Stimulated activated naive B cell treated with anti-CD40 and anti-IgM and Interleukin-4, amounts not matched to agents 10 μg/mL and 1 μg/mL and 100 μg/mL, for 72 hours (primary cell): ENCODE results near the gene PRSS8.

Source experiments
- ATAC-seq, 2 donors: fragments of 150-1000 bp; cut with Tn5 transposase; replicated peaks; 2 replicates each; pipeline ENCODE4 v1.10.0; 2021; ENCODE audit warnings: moderate library complexity in 1 of 2
- DNase-seq: peaks from one replicate; pipeline ENCODE4 v3.0.0; 2021
- H3K27ac Mint-ChIP-seq: one replicate; pipeline ENCODE4 v1.8.0; 2022; ENCODE audit warnings: mild to moderate bottlenecking, mixed read lengths
- H3K27me3 Mint-ChIP-seq, 2 donors: one replicate each; pipeline ENCODE4 v1.8.0; 2022; ENCODE audit warnings: mixed read lengths in 2 of 2
- H3K36me3 Mint-ChIP-seq, 2 donors: one replicate each; pipeline ENCODE4 v1.8.0; 2022; ENCODE audit warnings: mixed read lengths in 2 of 2, mild to moderate bottlenecking in 1 of 2
- H3K4me1 Mint-ChIP-seq, 2 donors: one replicate each; pipeline ENCODE4 v1.8.0; 2022; ENCODE audit warnings: mixed read lengths in 2 of 2, mild to moderate bottlenecking in 1 of 2
- H3K4me3 Mint-ChIP-seq, 2 donors: one replicate each; pipeline ENCODE4 v1.8.0; 2022; ENCODE audit warnings: mild to moderate bottlenecking in 2 of 2, mixed read lengths in 2 of 2, moderate library complexity in 1 of 2
- H3K9me3 Mint-ChIP-seq, 2 donors: one replicate each; pipeline ENCODE4 v1.8.0; 2022; ENCODE audit warnings: mixed read lengths in 2 of 2, mild to moderate bottlenecking in 1 of 2

The PRSS8 gene

DNA sequence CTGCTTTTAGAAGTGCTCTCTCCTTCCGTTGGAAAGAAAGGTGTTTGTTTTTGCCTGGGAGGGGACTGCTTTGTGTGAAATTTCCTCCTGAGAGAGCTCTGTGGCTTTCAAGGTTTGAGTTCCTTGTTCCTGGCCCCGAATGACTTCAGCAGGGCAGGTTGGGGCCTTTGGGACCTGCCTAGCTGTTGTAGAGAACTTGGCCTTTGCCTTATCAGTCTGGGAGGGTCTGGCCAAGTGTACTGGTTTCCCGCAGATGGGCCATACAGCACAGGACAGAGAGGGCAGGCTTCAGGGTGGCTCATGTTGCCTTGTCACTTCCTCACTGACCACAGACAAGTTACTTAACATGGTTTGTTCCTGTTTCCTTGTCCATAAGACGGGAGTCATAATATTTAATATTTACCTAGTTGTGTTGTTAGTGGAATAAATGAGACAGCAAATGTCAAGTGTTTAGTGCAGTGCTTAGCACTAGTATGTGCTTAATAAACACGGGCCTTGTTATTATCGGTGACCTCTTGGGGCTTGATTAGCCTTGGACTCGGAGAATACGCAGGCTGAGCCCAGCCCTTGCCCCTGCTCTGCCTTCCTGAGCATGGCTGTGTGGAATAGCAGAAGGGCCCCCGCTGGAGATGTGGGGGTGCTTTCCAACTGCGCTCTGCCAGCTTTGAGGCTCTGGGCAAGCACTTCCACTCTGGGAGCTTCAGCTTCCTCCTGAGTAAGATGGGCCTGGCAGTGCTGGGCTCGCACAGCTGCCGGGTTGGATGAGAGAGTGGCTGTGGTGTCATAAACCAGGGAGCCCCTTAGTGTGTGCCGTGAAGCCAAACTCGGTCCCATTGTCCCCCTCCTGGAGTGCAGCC lies 6.6 kb downstream of the PRSS8 start:
- Mint-ChIP-seq H3K27ac (peak overlapping the region; percentile 31), H3K4me1 (peaks cover 1 to 6% of the 10 kb centered on the region in 2 donors)
- peak; percentile 69 to 79 for ATAC-seq

DNA sequence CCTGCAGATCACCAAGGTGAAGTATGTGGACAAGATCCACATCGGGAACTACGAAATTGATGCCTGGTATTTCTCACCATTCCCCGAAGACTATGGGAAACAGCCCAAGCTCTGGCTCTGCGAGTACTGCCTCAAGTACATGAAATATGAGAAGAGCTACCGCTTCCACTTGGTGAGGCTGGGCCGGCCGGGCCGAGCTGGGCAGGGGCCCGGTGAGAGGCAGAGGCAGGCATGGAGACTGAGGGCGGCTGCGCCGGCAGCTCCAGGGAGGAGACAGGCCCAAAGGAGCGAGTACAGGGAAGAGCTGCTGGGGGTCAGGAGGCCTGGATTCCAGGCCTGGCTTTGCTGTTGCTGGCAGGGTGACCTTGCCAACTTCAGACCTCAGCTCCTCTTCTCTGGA lies 8.3 kb downstream of the PRSS8 start:
- Mint-ChIP-seq H3K27ac (peak overlapping the region; percentile 67), H3K27me3 (no peaks in the 10 kb centered on the region), H3K4me3 (no peak overlapping the region), H3K9me3 (no peaks in the 10 kb centered on the region), H3K36me3 (peaks cover 45% of the 10 kb centered on the region in 2 donors), H3K4me1 (peaks cover 1 to 6% of the 10 kb centered on the region in 2 donors)
- DNase-seq (no peak), ATAC-seq (no peak)

More for the DNA sequence above, 6.6 kb downstream of the PRSS8 start:
- no peaks in the 10 kb centered on the region for H3K27me3 Mint-ChIP-seq
- H3K4me3 Mint-ChIP-seq: no peak overlapping the region
- H3K36me3 Mint-ChIP-seq: peaks cover 45 to 57% of the 10 kb centered on the region in 2 donors
- no peak for DNase-seq
- no peaks in the 10 kb centered on the region for H3K9me3 Mint-ChIP-seq

DNA sequence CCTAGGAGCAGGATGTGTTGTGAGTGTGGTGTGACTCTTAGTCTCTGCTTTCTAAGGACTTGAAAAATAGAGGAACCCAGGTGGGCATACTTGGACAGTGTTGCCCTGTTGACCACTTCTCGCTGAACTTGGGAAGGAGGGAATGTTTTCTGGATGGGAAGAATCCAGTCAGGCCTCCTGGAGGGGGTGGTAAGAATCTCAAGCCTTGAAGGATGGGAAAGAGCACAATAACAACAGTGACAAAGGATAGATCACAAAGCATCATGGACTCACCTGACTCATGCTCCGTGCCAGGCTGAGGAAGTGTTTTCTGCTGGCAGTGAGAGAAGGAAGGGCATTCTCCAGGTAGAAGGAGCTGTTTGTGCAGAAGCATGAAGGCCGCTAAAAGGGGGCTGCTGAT lies 9.7 kb downstream of the PRSS8 start:
- DNase-seq (no peak), ATAC-seq (no peak)
- no peak overlapping the region for H3K4me3 Mint-ChIP-seq
- H3K27ac Mint-ChIP-seq: peak overlapping the region; percentile 86
- H3K4me1 Mint-ChIP-seq: peaks cover 1 to 6% of the 10 kb centered on the region in 2 donors
- no peaks in the 10 kb centered on the region for H3K9me3 Mint-ChIP-seq
- peaks cover 35 to 36% of the 10 kb centered on the region in 2 donors for H3K36me3 Mint-ChIP-seq
- H3K27me3 Mint-ChIP-seq: no peaks in the 10 kb centered on the region

DNA sequence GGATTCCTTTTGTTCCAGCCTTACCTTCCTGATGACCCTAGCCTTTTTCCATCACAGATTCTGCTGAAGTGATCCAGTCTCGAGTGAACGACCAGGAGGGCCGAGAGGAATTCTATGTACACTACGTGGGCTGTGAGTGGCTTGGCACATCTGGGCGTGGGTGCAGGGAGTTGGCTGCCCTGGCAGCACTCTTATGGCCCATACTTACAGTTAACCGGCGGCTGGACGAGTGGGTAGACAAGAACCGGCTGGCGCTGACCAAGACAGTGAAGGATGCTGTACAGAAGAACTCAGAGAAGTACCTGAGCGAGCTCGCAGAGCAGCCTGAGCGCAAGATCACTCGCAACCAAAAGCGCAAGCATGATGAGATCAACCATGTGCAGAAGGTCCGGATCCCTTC lies 15.4 kb downstream of the PRSS8 start:
- H3K27ac Mint-ChIP-seq: no peak overlapping the region
- H3K4me1 Mint-ChIP-seq: peaks cover 13 to 42% of the 10 kb centered on the region in 2 donors
- H3K9me3 Mint-ChIP-seq: no peaks in the 10 kb centered on the region
- no peaks in the 10 kb centered on the region for H3K27me3 Mint-ChIP-seq
- H3K4me3 Mint-ChIP-seq: no peak overlapping the region
- DNase-seq (no peak), ATAC-seq (no peak)
- H3K36me3 Mint-ChIP-seq: peaks cover 16 to 27% of the 10 kb centered on the region in 2 donors

DNA sequence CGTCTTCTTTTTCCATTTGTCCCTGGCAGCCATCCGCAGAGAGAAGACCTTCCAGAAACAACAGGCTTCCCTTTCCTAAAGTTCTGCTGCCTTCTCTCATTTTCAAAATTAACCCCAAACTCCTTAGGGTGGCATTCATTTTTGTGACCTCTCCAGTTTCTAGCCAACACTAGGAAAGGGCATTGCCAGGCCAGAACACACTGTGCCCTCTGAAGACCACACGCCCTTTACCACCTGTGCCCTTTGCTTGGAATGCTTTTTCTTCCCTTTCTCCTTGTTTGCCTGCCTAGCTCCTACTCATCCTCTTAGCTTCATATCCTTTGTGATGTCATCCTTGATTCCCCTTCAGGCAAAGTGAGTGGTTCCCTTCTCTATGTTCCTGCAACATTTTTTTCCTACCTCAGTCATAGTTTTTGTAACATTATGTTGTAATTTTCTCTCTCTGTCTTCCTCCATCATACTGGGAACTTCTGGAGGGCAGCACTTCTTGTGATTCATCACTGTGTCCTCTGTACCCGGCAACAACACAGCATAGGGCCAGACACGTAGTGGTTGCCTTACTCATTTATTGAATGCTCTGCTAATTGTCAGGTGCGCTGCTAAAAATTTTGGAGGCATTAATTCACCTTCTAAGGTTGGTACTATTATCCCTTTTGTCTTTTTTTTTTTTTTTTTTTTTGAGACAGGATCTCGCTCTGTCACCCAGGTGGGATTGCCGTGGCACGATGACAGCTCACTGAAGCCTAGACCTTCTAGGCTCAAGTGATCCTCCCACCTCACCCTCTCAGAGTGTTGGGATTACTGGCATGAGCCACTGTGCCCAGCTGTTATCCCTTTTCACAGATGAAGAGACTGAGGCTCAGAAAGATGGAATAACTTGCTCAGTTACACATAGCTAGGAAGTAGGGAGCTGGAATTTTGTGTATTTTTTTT lies 17.0 kb downstream of the PRSS8 start:
- H3K36me3 Mint-ChIP-seq: peaks cover 18 to 30% of the 10 kb centered on the region in 2 donors
- peak overlapping the region; percentile 94 for H3K27ac Mint-ChIP-seq
- H3K4me1 Mint-ChIP-seq: peaks cover 20 to 57% of the 10 kb centered on the region in 2 donors
- DNase-seq (no peak), ATAC-seq (no peak)
- H3K9me3 Mint-ChIP-seq: no peaks in the 10 kb centered on the region
- no peaks in the 10 kb centered on the region for H3K27me3 Mint-ChIP-seq
- H3K4me3 Mint-ChIP-seq: peak overlapping the region; percentile 82 to 86

DNA sequence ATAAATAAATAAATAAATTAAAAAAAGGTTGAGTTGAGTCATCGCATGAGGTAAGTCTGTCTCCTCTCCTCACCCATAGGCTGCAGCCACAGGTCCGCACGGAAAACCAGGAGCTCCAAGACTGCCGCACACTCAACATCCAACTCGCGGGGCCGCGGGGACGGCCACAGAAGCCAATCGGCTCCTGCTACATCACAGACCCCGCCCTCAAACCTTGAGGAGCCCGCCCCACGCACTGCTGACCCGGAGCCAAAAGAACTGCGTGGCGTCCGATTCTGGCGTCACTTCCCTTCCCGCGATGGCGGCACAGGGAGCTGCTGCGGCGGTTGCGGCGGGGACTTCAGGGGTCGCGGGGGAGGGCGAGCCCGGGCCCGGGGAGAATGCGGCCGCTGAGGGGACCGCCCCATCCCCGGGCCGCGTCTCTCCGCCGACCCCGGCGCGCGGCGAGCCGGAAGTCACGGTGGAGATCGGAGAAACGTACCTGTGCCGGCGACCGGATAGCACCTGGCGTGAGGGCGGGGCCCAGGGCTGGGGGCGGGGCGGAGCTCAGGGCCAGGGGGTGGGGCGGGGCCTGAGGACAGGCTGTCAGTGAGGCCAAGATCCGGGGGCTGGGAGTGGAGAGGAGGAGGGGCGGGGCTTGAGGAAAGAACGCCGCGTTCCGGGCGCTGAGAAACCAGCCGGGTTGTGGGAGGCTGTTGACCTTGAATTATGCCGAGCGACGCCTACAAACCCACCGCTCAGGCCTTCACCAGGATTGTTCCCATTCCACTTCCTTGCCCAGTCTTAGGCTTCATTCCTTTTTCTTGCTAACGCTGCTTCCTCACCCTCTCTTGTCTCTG lies 17.9 kb downstream of the PRSS8 start, which contains the start of gene KAT8:
Gene KAT8 (plus strand): TSS at position 281 of the 839 bp plus-strand sequence. CDS start 18 bp downstream, at position 299.
- DNase-seq (peak; percentile 96), ATAC-seq (peak; percentile 90 to 93)
- peak within 1 kb of the TSS; percentile 94 for H3K27ac Mint-ChIP-seq
- peaks cover 18 to 33% of the 10 kb centered on the region in 2 donors for H3K36me3 Mint-ChIP-seq
- H3K9me3 Mint-ChIP-seq: no peaks in the 10 kb centered on the region
- H3K4me1 Mint-ChIP-seq: peaks cover 22 to 66% of the 10 kb centered on the region in 2 donors
- H3K4me3 Mint-ChIP-seq: peak within 1 kb of the TSS; percentile 82 to 86
- H3K27me3 Mint-ChIP-seq: no peaks in the 10 kb centered on the region

DNA sequence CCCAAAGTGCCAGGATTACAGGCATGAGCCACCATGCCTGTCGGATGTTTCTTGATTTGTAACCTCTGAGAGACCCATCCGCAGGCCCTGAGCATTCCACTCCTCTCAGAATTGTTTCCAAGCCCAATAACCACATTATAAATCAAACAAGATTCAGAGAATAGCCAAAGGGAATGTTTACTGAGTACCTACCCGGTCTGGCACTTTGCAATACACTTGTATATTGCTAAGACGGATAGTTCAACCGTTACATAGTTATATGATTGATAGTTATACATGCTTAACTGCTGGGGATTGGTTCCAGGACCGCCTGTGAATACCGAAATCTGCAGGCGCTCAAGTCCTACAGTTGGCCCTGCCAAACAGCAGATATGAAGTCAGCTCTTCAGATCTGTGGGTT lies 21.1 kb downstream of the PRSS8 start:
- peaks cover 33 to 88% of the 10 kb centered on the region in 2 donors for H3K4me1 Mint-ChIP-seq
- H3K36me3 Mint-ChIP-seq: peaks cover 24 to 45% of the 10 kb centered on the region in 2 donors
- H3K4me3 Mint-ChIP-seq: peak overlapping the region in 1 of 2 donors; percentile 8

DNA sequence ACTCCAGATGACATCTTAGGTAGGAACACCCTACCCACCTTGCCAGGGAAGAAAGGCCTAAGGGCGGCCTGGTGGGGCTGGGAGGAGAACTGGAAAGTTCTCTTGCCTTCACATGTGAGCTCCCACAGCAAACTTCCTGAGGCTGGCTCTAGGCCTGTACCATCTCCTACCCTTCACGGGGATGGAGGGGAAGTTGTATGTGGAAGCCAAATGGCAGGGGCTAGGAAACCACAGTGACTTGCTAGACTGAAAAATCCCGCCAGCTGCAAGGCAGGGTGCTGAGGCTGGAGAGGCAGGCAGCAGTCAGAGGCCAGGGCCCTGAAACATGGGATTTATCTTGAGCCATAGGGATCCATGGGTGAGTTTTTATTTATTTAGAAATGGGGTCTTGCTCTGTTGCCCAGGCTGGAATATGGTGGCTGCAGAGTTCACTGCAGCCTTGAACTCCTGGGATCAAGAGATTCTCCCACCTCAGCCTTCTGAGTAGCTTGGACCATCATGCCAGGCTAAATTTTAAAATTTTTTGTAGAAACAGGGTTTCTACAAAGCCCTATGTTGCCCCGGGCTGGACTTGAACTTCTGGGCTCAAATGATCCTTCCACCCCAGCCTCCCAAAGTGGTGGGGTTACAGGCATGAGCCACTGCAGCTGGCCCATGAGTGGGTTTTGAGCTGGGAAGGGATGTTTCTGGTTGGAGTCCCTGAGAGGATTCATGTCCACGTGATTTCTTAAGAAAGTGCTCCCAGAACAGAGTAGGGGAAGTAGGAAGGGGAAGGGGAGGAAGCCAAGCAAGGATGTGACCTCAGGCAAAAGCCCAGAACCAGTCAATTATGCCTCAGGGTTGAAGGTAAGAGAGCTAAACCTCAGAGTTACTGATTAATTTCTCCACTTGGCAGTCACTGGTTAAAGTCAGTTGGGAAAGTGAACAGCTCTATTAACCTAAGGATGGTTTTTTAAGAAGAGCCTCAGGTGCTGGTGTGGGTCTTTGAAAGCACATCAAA lies 22.1 kb downstream of the PRSS8 start:
- Mint-ChIP-seq H3K9me3 (no peaks in the 10 kb centered on the region), H3K27ac (peak overlapping the region; percentile 92), H3K4me3 (peak overlapping the region; percentile 22 to 52), H3K27me3 (no peaks in the 10 kb centered on the region), H3K36me3 (peaks cover 25 to 47% of the 10 kb centered on the region in 2 donors), H3K4me1 (peaks cover 31 to 82% of the 10 kb centered on the region in 2 donors)
- ATAC-seq: peak; percentile 20 to 33
- DNase-seq: peak; percentile 33

More for the DNA sequence above, 21.1 kb downstream of the PRSS8 start:
- no peak for DNase-seq
- H3K27me3 Mint-ChIP-seq: no peaks in the 10 kb centered on the region
- no peaks in the 10 kb centered on the region for H3K9me3 Mint-ChIP-seq
- no peak for ATAC-seq
- peak overlapping the region; percentile 92 for H3K27ac Mint-ChIP-seq

DNA sequence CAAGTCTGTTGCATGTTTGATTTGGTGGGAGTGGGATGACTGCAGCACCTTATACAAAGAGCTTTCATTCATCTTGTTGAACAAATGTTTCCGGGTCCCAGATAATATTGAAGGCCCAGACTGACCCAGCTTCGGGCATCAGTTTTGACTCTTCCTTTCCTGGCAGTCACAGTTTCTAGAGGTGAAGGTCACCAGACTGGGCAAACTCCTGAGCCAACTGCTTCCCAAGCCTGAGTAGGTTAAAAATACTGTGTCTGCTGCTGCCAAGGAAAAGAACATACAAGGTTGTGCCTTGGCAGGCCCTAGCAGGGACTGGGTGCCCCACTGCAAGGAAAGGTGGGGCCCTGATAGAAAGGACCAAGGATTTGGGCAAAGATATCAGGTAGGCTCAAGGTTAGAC lies 22.8 kb downstream of the PRSS8 start:
- Mint-ChIP-seq H3K27me3 (no peaks in the 10 kb centered on the region), H3K27ac (peak overlapping the region; percentile 81), H3K4me1 (peaks cover 29 to 81% of the 10 kb centered on the region in 2 donors), H3K36me3 (peaks cover 25 to 47% of the 10 kb centered on the region in 2 donors), H3K4me3 (no peak overlapping the region), H3K9me3 (no peaks in the 10 kb centered on the region)
- DNase-seq (no peak), ATAC-seq (no peak)

DNA sequence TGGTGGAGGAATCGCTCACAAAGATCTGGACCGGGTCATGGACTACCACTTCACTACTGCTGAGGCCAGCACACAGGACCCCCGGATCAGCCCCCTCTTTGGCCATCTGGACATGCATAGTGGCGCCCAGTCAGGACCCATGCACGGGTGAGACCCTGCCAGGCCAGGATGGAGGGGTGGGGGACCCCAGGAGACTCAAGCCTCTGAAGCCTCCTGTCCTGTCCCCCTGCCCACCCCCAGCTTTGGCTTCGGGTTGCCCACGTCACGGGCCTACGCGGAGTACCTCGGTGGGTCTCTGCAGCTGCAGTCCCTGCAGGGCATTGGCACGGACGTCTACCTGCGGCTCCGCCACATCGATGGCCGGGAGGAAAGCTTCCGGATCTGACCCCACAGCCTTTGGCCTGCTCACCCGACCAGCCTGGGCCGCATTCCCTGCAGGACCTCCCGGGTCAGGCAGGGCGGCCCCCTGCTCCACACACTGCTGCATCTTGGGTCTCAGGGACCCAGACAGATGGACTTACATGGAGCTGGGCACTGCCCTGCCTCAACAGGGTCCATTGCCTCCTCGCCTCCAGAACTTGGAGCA lies 23.6 kb downstream of the PRSS8 start:
- ATAC-seq (no peak), DNase-seq (no peak)
- no peaks in the 10 kb centered on the region for H3K9me3 Mint-ChIP-seq
- H3K27ac Mint-ChIP-seq: no peak overlapping the region
- H3K4me3 Mint-ChIP-seq: no peak overlapping the region
- no peaks in the 10 kb centered on the region for H3K27me3 Mint-ChIP-seq
- H3K4me1 Mint-ChIP-seq: peaks cover 34 to 85% of the 10 kb centered on the region in 2 donors
- H3K36me3 Mint-ChIP-seq: peaks cover 25 to 47% of the 10 kb centered on the region in 2 donors

DNA sequence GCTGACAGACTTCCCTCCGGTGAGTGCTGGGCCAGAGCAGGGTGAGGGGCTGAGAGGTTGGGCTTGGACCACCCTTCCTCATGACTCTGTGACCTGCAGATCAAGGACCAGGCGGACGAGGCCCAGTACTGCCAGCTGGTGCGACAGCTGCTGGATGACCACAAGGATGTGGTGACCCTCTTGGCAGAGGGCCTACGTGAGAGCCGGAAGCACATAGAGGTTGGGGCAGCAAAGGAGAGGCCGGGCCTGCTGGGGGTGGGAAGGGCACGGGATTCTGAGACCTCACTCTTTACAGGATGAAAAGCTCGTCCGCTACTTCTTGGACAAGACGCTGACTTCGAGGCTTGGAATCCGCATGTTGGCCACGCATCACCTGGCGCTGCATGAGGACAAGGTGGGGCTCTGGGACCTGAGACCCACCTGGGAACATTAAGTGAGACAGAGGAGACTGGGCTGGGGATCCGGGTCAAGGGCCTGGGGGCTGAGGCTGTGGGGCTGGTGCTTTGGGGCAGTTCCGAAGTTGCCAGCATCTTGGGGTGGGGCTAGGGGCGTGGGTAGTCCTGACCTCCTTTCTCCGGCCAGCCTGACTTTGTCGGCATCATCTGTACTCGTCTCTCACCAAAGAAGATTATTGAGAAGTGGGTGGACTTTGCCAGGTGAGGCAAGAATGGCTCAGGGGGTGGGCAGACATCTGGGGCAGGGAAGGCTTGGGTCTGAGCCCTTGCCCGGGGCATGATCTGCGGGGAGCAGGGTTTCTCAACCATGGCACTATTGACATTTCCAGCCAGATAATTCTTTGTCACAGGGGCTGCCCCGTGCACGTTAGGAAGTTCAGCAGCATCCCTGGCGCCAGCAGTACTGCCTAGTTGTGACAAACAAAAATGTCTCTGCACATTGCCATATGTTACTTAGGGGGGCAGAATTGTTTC lies 25.2 kb downstream of the PRSS8 start:
- peaks cover 0 to 4% of the 10 kb centered on the region in 2 donors for H3K27me3 Mint-ChIP-seq
- peak overlapping the region; percentile 83 to 89 for H3K4me3 Mint-ChIP-seq
- peaks cover 20 to 42% of the 10 kb centered on the region in 2 donors for H3K36me3 Mint-ChIP-seq
- ATAC-seq: peak; percentile 30 to 35
- peaks cover 38 to 74% of the 10 kb centered on the region in 2 donors for H3K4me1 Mint-ChIP-seq
- H3K27ac Mint-ChIP-seq: peak overlapping the region; percentile 85
- H3K9me3 Mint-ChIP-seq: no peaks in the 10 kb centered on the region
- DNase-seq: no peak
